ENCODE data around the gene NOTUM.

DNA sequence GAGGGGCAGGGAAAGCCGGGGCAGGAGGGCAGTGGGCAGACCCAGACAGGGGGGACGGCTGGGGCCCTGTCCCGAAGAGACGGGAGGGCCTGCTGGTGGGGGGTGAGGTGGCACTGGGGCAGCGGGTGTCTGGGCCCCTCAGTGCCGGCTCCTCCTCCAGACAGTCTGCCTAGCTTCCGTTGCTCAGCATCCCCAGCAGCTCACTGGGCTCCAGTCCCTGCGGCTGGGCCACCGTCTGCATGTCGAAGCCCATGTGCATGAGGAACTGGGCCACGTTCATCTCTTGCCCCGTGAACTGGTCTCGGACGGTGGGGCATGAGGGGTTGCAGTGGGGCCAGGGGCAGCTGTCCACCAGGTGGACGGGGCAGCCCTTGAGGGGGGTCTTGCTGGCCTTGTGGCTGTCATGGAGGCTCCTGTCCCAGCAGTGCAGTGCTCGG is 8.2 kb downstream of the NOTUM start:
- TF ChIP-seq, protein P1, sequence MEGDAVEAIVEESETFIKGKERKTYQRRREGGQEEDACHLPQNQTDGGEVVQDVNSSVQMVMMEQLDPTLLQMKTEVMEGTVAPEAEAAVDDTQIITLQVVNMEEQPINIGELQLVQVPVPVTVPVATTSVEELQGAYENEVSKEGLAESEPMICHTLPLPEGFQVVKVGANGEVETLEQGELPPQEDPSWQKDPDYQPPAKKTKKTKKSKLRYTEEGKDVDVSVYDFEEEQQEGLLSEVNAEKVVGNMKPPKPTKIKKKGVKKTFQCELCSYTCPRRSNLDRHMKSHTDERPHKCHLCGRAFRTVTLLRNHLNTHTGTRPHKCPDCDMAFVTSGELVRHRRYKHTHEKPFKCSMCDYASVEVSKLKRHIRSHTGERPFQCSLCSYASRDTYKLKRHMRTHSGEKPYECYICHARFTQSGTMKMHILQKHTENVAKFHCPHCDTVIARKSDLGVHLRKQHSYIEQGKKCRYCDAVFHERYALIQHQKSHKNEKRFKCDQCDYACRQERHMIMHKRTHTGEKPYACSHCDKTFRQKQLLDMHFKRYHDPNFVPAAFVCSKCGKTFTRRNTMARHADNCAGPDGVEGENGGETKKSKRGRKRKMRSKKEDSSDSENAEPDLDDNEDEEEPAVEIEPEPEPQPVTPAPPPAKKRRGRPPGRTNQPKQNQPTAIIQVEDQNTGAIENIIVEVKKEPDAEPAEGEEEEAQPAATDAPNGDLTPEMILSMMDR (tag by site-specific recombination; IDR thresholded peaks at IDR 0.05): no peak
- no peak for TF ChIP-seq ZBTB21 (tag by site-specific recombination; IDR thresholded peaks at IDR 0.05)
- no peak for TF ChIP-seq HOXC10 (CRISPR knock-in tag; IDR thresholded peaks at IDR 0.05)
- TF ChIP-seq, protein P2, sequence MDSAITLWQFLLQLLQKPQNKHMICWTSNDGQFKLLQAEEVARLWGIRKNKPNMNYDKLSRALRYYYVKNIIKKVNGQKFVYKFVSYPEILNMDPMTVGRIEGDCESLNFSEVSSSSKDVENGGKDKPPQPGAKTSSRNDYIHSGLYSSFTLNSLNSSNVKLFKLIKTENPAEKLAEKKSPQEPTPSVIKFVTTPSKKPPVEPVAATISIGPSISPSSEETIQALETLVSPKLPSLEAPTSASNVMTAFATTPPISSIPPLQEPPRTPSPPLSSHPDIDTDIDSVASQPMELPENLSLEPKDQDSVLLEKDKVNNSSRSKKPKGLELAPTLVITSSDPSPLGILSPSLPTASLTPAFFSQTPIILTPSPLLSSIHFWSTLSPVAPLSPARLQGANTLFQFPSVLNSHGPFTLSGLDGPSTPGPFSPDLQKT (IDR thresholded peaks at IDR 0.05; ENCODE audit: borderline replicate concordance, low read depth, low read length): no peak
- no peak for TF ChIP-seq ZNF23 (tag by site-specific recombination; IDR thresholded peaks at IDR 0.05; ENCODE audit: borderline replicate concordance)
- TF ChIP-seq ZNF335 (tag by site-specific recombination; conservative IDR thresholded peaks at IDR 0.05): no peak
- no peak for TF ChIP-seq EGR2 (tag by site-specific recombination; IDR thresholded peaks at IDR 0.05; ENCODE audit: low read depth)
- TF ChIP-seq ZNF211 (tag by site-specific recombination; IDR thresholded peaks at IDR 0.05; ENCODE audit: low read depth): no peak
- TF ChIP-seq ZNF292 (tag by site-specific recombination; IDR thresholded peaks at IDR 0.05; ENCODE audit: borderline replicate concordance, low read depth): no peak
- TF ChIP-seq, protein P3, sequence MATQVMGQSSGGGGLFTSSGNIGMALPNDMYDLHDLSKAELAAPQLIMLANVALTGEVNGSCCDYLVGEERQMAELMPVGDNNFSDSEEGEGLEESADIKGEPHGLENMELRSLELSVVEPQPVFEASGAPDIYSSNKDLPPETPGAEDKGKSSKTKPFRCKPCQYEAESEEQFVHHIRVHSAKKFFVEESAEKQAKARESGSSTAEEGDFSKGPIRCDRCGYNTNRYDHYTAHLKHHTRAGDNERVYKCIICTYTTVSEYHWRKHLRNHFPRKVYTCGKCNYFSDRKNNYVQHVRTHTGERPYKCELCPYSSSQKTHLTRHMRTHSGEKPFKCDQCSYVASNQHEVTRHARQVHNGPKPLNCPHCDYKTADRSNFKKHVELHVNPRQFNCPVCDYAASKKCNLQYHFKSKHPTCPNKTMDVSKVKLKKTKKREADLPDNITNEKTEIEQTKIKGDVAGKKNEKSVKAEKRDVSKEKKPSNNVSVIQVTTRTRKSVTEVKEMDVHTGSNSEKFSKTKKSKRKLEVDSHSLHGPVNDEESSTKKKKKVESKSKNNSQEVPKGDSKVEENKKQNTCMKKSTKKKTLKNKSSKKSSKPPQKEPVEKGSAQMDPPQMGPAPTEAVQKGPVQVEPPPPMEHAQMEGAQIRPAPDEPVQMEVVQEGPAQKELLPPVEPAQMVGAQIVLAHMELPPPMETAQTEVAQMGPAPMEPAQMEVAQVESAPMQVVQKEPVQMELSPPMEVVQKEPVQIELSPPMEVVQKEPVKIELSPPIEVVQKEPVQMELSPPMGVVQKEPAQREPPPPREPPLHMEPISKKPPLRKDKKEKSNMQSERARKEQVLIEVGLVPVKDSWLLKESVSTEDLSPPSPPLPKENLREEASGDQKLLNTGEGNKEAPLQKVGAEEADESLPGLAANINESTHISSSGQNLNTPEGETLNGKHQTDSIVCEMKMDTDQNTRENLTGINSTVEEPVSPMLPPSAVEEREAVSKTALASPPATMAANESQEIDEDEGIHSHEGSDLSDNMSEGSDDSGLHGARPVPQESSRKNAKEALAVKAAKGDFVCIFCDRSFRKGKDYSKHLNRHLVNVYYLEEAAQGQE (tag by site-specific recombination; IDR thresholded peaks at IDR 0.05): no peak
- no peak for TF ChIP-seq ZNF423 (tag by site-specific recombination; IDR thresholded peaks at IDR 0.05)
- TF ChIP-seq SP2 (tag by site-specific recombination; IDR thresholded peaks at IDR 0.05): no peak
- TF ChIP-seq SCRT2 (tag by site-specific recombination; IDR thresholded peaks at IDR 0.05): no peak

Data from HEK293 (cell line).